Activated CD4-positive, alpha-beta T cell treated with anti-CD3 and anti-CD28 coated beads, Interleukin-2, amount 50 U/mL, for 24 hours (primary cell): Measurements from ENCODE around the gene THRSP.
"Not testable (repeated sequence)": the region's sequence is repeated elsewhere in the genome, so short reads cannot be mapped to it uniquely, and the experiment has no call there.

Experiments used
- DNase-seq, 2 donors: peaks; one replicate each; pipeline ENCODE4 v3.0.0-alpha.2; 2020; ENCODE audit warnings: low read depth in 1 of 2, low spot score in 1 of 2

THRSP gene

GRCh38 chr11:78063440-78064181 lies at the start of gene THRSP:
TSS of gene THRSP (plus strand) at chr11:78063861. CDS start at chr11:78063882, 21 bp downstream.
- DNase-seq: no peak

DNA sequence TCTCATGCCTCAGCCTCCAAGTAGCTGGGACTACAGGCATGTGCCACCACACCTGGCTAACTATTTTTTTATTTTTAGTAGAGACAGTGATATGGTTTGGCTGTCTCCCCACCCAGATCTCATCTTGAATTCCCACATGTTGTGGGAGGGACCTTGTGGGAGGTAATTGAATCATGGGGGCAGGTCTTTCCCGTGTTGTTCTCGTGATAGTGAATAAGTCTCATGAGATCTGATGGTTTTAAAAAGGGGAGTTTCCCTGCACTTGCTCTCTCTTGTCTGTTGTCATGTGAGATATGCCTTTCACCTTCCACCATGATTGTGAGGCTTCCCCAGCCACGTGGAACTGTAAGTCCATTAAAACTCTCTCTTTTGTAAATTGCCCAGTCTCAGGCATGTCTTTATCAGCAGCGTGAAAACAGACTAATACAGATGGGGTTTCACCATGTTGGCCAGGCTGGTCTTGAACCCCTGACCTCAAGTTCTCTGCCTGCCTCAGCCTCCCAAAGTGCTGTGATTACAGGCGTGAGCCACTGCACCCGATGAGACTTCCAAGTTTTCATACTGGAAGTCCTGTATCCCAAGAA lies 48.6 kb upstream of the THRSP start:
- not testable (repeated sequence) for DNase-seq

DNA sequence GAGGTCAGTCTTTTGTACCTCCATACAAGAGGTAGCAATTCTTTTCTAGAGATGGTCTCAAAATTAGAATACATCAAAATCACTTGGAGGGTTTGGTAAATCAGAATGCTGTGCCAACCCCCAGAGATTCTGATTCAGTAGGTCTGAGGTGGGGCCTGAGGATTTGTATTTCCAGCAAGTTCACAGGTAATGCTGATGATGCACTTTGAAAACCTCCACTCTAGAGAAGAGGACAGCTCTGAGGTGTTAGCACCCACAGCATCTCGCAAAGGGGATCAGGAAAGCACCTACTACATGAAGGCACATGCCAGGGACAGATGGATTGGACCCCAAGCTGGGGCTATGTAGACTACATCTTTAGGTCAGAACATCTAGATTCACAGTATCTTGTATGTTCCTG lies 47.8 kb upstream of the THRSP start:
- no peak for DNase-seq

- no peak for DNase-seq
Measured at GRCh38 chr11:78019808-78020207, 43.9 kb upstream of the THRSP start.

GRCh38 chr11:78020246-78020645 lies 43.4 kb upstream of the THRSP start:
- DNase-seq: no peak

GRCh38 chr11:78021611-78022010 lies 42.0 kb upstream of the THRSP start:
- no peak for DNase-seq

DNA sequence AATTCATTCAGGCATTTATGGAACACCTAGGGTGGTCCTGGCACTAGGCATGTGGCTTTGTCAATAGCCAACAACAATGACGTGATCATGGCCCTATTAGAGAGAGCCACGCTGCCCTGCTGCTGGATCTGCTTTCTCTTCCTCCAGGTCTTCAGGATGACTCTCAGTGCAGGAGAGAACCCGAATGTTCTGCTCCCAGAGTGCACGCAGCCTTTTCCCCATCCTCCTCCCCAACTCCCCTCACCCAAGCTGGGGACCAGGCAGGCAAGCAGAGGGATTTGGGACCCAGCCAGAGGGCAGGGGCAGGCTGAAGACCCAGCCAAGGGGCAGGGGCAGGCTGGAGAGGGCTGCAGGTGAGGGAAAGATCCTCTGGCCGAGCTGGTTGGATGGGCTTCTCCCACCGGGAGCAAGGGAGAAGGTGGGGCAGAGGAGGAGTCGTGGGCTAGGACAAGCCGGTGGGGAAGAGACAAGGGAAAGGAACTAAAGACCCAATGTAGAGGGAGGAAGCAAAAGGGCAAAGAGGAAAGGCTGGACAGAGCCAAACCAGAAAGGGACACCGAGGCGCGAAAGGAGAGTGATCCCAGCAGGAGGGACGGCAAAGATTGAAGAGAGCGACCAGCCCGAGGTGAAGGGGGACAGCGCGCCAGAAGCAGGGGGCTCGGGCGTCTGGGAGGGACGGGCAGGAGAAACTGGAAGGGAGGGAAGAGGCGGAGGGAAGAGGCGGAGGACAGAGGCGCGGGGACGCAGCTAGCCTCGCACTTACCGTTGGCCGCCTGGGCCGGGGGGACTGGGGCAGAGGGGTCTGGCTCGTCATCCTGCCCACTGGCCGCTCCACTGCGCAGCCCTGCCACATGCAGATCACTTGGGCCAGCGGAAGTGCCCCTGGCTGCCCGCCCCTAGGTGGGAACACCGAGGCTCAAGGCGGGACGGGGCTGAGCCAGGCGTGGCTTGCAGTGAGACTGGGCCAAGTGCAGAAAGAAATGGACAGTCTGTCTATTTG lies 41.0 kb upstream of the THRSP start, which contains the start of gene KCTD14:
TSS of gene KCTD14 (minus strand) at position 880 of the 1,000 bp plus-strand sequence. CDS start at position 853, 27 bp downstream.
- DNase-seq: no peak

DNA sequence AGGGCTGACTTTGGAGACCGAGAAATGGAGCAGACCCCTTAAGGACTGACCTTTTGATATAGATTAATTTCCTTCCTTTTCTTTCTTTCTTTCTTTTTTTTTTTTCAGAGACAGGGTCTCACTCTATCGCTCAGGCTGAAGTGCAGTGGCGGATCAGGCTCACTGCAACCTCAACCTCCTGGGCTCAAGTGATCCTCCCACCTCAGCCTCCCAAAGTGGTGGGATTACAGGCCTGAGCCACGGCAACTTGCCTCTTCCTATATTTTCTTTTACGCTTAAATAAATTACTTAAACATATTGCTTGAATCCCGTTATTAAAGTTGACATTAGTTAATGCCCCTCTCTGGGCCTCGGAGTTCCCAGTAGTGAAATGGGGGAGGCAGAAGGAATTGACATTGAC lies 40.2 kb upstream of the THRSP start:
- DNase-seq: no peak

DNA sequence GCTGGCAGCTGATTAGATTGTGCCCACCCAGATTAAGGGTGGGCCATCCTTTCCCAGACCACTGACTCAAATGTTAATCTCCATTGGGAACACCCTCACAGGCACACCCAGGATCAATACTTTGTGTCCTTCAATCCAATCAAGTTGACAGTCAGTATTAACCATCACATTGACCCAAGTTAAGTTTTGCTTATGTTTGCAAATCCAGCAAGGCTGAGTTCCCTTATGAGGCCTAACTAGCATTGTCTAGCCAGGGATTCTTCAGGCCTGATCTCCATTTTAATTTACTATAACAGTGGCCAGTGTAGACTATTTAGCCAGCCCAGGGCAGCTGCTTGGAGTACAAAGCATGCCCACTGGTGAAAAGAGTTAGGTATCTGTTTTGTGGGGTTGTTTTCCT lies 38.3 kb upstream of the THRSP start:
- DNase-seq: no peak

- no peak for DNase-seq
Measured at GRCh38 chr11:78027759-78028158, 35.9 kb upstream of the THRSP start.

GRCh38 chr11:78028423-78028822 lies 35.2 kb upstream of the THRSP start:
- DNase-seq: not testable (repeated sequence)

GRCh38 chr11:78030429-78031325 lies 33.0 kb upstream of the THRSP start:
- DNase-seq: no peak

DNA sequence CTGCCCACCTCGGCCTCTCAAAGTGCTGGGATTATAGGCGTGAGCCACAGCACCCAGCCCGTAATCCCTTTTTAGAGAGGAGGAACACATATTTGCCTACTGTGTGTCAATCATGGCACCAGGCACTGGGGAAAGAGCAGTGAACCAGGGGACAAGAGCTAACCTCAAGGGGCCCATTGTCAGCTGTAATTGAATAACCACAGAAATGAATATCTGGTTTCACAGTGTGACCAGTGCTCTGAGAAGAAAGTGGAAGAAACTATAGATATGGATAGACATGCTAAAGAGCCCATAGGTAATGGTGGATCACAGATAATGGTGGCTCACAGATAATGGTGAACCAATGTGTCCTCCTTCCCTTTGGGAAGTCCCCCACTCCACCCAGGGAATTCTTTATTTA lies 32.0 kb upstream of the THRSP start:
- DNase-seq: no peak

- no peak for DNase-seq
Measured at GRCh38 chr11:78032090-78032489, 31.6 kb upstream of the THRSP start.

DNA sequence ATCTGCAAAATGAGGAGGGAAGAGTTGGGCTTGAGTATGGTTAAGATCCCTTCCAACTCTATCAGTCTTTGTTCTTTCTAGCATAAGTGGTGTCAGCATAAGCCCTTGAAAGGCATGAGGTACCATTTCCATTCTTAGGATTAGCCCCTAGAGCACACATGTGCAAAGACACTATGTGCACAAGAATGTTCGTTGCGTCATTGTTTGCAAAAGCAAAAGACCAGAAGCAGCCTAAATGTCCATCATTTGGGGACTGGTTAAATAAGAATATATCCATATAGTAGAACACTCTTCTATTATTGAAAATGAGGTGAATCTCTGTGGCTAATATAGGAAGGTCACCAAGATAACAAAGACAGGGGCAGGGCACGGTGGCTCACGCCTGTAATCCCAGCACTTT lies 30.6 kb upstream of the THRSP start:
- no peak for DNase-seq

- DNase-seq: no peak
Measured at GRCh38 chr11:78034623-78035022, 29.0 kb upstream of the THRSP start.

GRCh38 chr11:78036313-78036712 lies 27.3 kb upstream of the THRSP start:
- no peak for DNase-seq

DNA sequence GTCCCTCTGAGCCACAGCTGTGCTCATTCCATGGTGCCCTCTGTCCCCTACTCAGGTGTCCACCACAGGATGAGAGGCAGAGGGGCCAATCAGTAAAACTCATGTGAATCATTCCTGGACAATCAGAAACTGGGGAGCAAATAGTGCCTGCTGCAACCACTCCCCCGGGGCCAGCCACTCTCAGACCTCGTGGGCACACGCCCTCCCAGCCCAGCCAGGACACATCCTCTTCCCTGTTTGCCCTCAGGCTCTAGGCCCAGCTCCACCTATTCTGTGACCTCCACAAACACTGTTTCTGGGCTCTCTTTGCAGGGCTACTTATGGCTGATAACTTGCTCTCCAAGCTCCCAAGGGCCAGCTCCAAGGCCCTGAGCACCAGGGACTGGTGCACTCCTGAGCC lies 26.6 kb upstream of the THRSP start:
- no peak for DNase-seq

- DNase-seq: no peak
Measured at GRCh38 chr11:78037825-78038620, 25.6 kb upstream of the THRSP start.
